ENCODE measurements around the gene ALDH6A1.

Gene ALDH6A1

GRCh38 chr14:74064426-74064825, 19.8 kb downstream of the ALDH6A1 start:
- no peak for DNase-seq
- Histone ChIP-seq H3K4me1 (ENCODE audit: low read length) (no peaks in the 10 kb centered on the region), H3K9ac (ENCODE audit: low read length) (no peak overlapping the region), H3F3A (ENCODE audit: insufficient read depth, low read length) (no peaks in the 10 kb centered on the region), H3K27ac (ENCODE audit: low read length) (no peak overlapping the region), H3K27me3 (replicated peaks; ENCODE audit: insufficient read depth, low read length) (no peaks in the 10 kb centered on the region), H3K9me2 (replicated peaks; ENCODE audit: insufficient read depth, low read length) (no peaks in the 10 kb centered on the region), H3K9me3 (replicated peaks; ENCODE audit: insufficient read depth, low read length) (no peaks in the 10 kb centered on the region), H2AFZ (ENCODE audit: low read length) (no peak overlapping the region), H3K79me2 (ENCODE audit: low read length) (no peaks in the 10 kb centered on the region), H3K4me2 (ENCODE audit: low read depth, low read length) (no peak overlapping the region), H3K4me3 (ENCODE audit: low read length) (no peak overlapping the region), H4K20me1 (ENCODE audit: insufficient read depth, low read length) (no peaks in the 10 kb centered on the region), H3K36me3 (replicated peaks; ENCODE audit: insufficient read depth, low read length) (no peaks in the 10 kb centered on the region)
- TF ChIP-seq EZH2phosphoT487 (IDR thresholded peaks at IDR 0.05; ENCODE audit: low read length) = no peak
- no peak for TF ChIP-seq CTCF (IDR thresholded peaks at IDR 0.05; ENCODE audit: low read length)
- no peak for TF ChIP-seq EZH2 (optimal IDR thresholded peaks at IDR 0.05; ENCODE audit: low read depth, low read length)

DNA sequence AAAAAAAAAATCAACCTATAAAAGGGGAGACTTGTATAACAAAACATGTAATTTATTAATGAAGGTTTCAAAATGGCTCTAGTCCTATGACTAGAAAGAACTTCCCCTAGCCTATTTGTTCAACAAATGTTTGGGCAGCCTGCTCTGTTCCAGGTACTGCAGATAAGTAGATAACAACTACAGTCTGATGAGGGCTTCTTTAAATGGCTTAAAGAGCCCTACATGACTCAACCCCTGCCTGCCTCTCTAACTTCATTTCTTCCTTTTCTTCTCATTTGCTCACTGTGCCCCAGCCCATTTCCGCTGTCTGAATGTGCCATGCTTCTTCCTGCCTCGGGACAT, 21.5 kb downstream of the ALDH6A1 start:
- no peak for DNase-seq

DNA sequence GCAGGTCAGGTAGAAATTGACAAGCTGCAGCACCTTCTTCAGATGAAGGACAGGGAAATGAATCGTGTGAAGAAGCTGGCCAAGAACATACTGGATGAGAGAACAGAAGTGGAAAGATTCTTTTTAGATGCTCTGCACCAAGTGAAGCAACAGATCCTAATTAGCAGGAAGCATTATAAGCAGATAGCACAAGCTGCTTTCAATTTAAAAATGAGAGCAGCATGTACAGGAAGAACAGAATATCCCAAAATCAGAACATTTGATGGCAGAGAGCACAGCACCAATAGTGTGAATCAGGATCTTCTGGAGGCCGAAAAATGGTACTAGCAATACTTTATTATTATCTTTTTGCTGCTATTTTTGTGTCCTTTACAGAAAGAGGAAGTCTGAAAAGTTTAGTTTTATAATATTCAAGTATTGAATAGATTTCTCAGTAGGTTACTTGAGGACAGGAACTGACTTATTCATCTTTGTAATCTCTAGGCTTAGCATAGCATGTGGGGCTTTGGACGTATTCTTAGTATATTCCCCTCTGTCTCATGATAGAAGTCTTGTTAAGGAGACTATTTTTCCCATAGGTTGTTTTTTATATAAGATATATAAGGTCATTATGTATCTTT, 34.3 kb downstream of the ALDH6A1 start:
- Histone ChIP-seq H2AFZ (ENCODE audit: low read length) (no peak overlapping the region), H3K36me3 (replicated peaks; ENCODE audit: insufficient read depth, low read length) (no peaks in the 10 kb centered on the region), H3K79me2 (ENCODE audit: low read length) (no peaks in the 10 kb centered on the region), H3K4me1 (ENCODE audit: low read length) (no peaks in the 10 kb centered on the region), H3K9me3 (replicated peaks; ENCODE audit: insufficient read depth, low read length) (no peaks in the 10 kb centered on the region), H3K4me3 (ENCODE audit: low read length) (no peak overlapping the region), H3K4me2 (ENCODE audit: low read depth, low read length) (no peak overlapping the region), H3K27me3 (replicated peaks; ENCODE audit: insufficient read depth, low read length) (no peaks in the 10 kb centered on the region), H3K27ac (ENCODE audit: low read length) (no peak overlapping the region), H4K20me1 (ENCODE audit: insufficient read depth, low read length) (no peaks in the 10 kb centered on the region), H3K9ac (ENCODE audit: low read length) (no peak overlapping the region), H3F3A (ENCODE audit: insufficient read depth, low read length) (no peaks in the 10 kb centered on the region), H3K9me2 (replicated peaks; ENCODE audit: insufficient read depth, low read length) (no peaks in the 10 kb centered on the region)
- no peak for DNase-seq
- TF ChIP-seq EZH2 (optimal IDR thresholded peaks at IDR 0.05; ENCODE audit: low read depth, low read length) (no peak), EZH2phosphoT487 (IDR thresholded peaks at IDR 0.05; ENCODE audit: low read length) (no peak), CTCF (IDR thresholded peaks at IDR 0.05; ENCODE audit: low read length) (no peak)

More for the DNA sequence above, 21.5 kb downstream of the ALDH6A1 start:
- no peak overlapping the region for H3K4me3 ChIP-seq (ENCODE audit: low read length)
- H4K20me1 ChIP-seq (ENCODE audit: insufficient read depth, low read length) = no peaks in the 10 kb centered on the region
- H3K27me3 ChIP-seq (replicated peaks; ENCODE audit: insufficient read depth, low read length) = no peaks in the 10 kb centered on the region
- TF ChIP-seq EZH2 (optimal IDR thresholded peaks at IDR 0.05; ENCODE audit: low read depth, low read length) = no peak
- no peak for TF ChIP-seq EZH2phosphoT487 (IDR thresholded peaks at IDR 0.05; ENCODE audit: low read length)
- TF ChIP-seq CTCF (IDR thresholded peaks at IDR 0.05; ENCODE audit: low read length) = no peak
- no peaks in the 10 kb centered on the region for H3K9me3 ChIP-seq (replicated peaks; ENCODE audit: insufficient read depth, low read length)
- H3K4me1 ChIP-seq (ENCODE audit: low read length) = no peaks in the 10 kb centered on the region
- no peaks in the 10 kb centered on the region for H3F3A ChIP-seq (ENCODE audit: insufficient read depth, low read length)
- H3K27ac ChIP-seq (ENCODE audit: low read length) = no peak overlapping the region
- H3K9me2 ChIP-seq (replicated peaks; ENCODE audit: insufficient read depth, low read length) = no peaks in the 10 kb centered on the region
- no peaks in the 10 kb centered on the region for H3K36me3 ChIP-seq (replicated peaks; ENCODE audit: insufficient read depth, low read length)
- no peaks in the 10 kb centered on the region for H3K79me2 ChIP-seq (ENCODE audit: low read length)
- no peak overlapping the region for H3K9ac ChIP-seq (ENCODE audit: low read length)
- no peak overlapping the region for H3K4me2 ChIP-seq (ENCODE audit: low read depth, low read length)
- no peak overlapping the region for H2AFZ ChIP-seq (ENCODE audit: low read length)

Data from MM.1S (cell line).